K562 (cell line): ENCODE measurements around the gene LRCOL1. TPM values are rescaled to one million over a fixed set of nuclear protein-coding genes. Genes with fewer than 3 reads are reported as not detected.

Experiments
- E2F6 ChIP-seq, 2 experiments: IDR thresholded peaks; 2 replicates each; pipeline ENCODE4 v1.6.1; 2011; ENCODE audit warnings: borderline replicate concordance in 1 of 2, control low read depth in 1 of 2, low read depth in 1 of 2, low read length in 1 of 2, mild to moderate bottlenecking in 1 of 2, mixed read lengths in 1 of 2, moderate library complexity in 1 of 2; ENCODE audit not compliant: insufficient read depth in 1 of 2, insufficient read length in 1 of 2, poor library complexity in 1 of 2, severe bottlenecking in 1 of 2; ENCODE audit errors: extremely low read depth in 1 of 2
- GABPB1 ChIP-seq: sonication (generic); formaldehyde crosslinking; IDR thresholded peaks from 2 replicates; pipeline ENCODE4 v1.8.0; 2022; ENCODE audit warnings: mild to moderate bottlenecking, missing genetic modification reagents
- NFIC ChIP-seq: fragments of 450-650 bp; IDR thresholded peaks from 2 replicates; pipeline ENCODE4 v1.6.1; 2017; ENCODE audit warnings: mild to moderate bottlenecking, inconsistent platforms
- NR2C2 ChIP-seq, 2 experiments: fragments of 200-800 bp in 1 of 2; sonication (Bioruptor generic) in 1 of 2; sonication (generic) in 1 of 2; formaldehyde crosslinking in 1 of 2; IDR thresholded peaks; 2 replicates each; pipeline versions ENCODE4 v1.6.1 to v1.8.0; 2016 to 2022; ENCODE audit warnings: mild to moderate bottlenecking in 1 of 2, missing compliant biosample characterization in 1 of 2, missing genetic modification characterization in 1 of 2, missing genetic modification reagents in 1 of 2
- POLR2AphosphoS2 ChIP-seq: IDR thresholded peaks from 2 replicates; pipeline ENCODE4 v1.6.1; 2012; ENCODE audit warnings: low read length, improper control_type of control experiment
- SAFB2 ChIP-seq: fragments of 200-400 bp; formaldehyde crosslinking; IDR thresholded peaks from 2 replicates; pipeline ENCODE4 v1.6.1; 2018; ENCODE audit warnings: borderline replicate concordance, low read length, low read depth, moderate library complexity; ENCODE audit not compliant: severe bottlenecking
- polyA plus RNA-seq, 8 experiments: library from polyadenylated mRNA; depleted of rRNA in 4 of 8; stranded (reverse) in 5 of 8; unstranded in 3 of 8; fragments of >200 nt; fragmentation: Nextera tagmentation in 2 of 8; fragmentation: Illumina TruSeq in 1 of 8; extraction: Ambion mirVana in 2 of 8; extraction: Trizol in 1 of 8; gene quantifications; 2 replicates each; pipeline versions ENCODE4 v1.2.1 to v1.2.3, GENCODE V29; 2011 to 2014; ENCODE audit warnings: inconsistent platforms in 1 of 8, missing spikeins in 1 of 8
- total RNA-seq, 7 experiments: library from RNA; depleted of rRNA in 6 of 7; stranded (reverse); fragments of >200 nt in 6 of 7; fragmentation: Illumina TruSeq in 2 of 7; extraction: Trizol in 2 of 7; gene quantifications; 2 replicates each; pipeline versions ENCODE4 v1.2.1 to v1.2.3, GENCODE V29; 2011 to 2021; ENCODE audit warnings: low replicate concordance in 1 of 7
- TF ChIP-seq, protein P1 (sequence below), 2 experiments: fragments of 200-800 bp in 1 of 2; sonication (Bioruptor generic) in 1 of 2; sonication (generic) in 1 of 2; formaldehyde crosslinking in 1 of 2; IDR thresholded peaks in 1 of 2; conservative IDR thresholded peaks in 1 of 2; 2 replicates each; pipeline versions ENCODE4 v1.5.0 to v1.6.1; 2016 to 2020; ENCODE audit warnings: missing compliant biosample characterization in 1 of 2, missing genetic modification characterization in 1 of 2, missing genetic modification reagents in 1 of 2

LRCOL1 gene
- total and polyA plus RNA-seq, 9 of the 15 experiments (the other 6 are each of a cell fraction or from before 2014, with no cell fraction given) = not detected

GRCh38 chr12:132620899-132621656 is 10.7 kb upstream of the LRCOL1 start (continued):
- TF ChIP-seq E2F6 (IDR thresholded peaks at IDR 0.05; ENCODE audit: borderline replicate concordance in 1 of 2, extremely low read depth in 1 of 2, insufficient read depth in 1 of 2, insufficient read length in 1 of 2, low read depth in 1 of 2, low read length in 1 of 2, poor library complexity in 1 of 2, severe bottlenecking in 1 of 2) (peak in 1 of 2 experiments; percentile 13), GABPB1 (CRISPR knock-in tag) (peak; percentile 62; the same call in 1 of the 2 replicates), NR2C2 (CRISPR knock-in tag; IDR thresholded peaks at IDR 0.05) (peak; percentile 74; the same call in 1 of the 2 replicates), NR2C2 (tag; IDR thresholded peaks at IDR 0.05) (peak; percentile 38; the same call in 1 of the 2 replicates), POLR2AphosphoS2 (0 out of 2 replicates have a peak, but pooled peaks have one; percentile 38), SAFB2 (no peak), NFIC (no peak)
- TF ChIP-seq, protein P1, sequence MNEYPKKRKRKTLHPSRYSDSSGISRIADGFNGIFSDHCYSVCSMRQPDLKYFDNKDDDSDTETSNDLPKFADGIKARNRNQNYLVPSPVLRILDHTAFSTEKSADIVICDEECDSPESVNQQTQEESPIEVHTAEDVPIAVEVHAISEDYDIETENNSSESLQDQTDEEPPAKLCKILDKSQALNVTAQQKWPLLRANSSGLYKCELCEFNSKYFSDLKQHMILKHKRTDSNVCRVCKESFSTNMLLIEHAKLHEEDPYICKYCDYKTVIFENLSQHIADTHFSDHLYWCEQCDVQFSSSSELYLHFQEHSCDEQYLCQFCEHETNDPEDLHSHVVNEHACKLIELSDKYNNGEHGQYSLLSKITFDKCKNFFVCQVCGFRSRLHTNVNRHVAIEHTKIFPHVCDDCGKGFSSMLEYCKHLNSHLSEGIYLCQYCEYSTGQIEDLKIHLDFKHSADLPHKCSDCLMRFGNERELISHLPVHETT (CRISPR knock-in tag; conservative IDR thresholded peaks at IDR 0.05 in 1 of 2, IDR thresholded peaks at IDR 0.05 in 1 of 2) = no peak
